WI38 (cell line): ENCODE results near the gene LMO1.

Experiments used
- H3K4me3 ChIP-seq: 2 replicates; pipeline ENCODE4 v1.5.1; 2011; ENCODE audit warnings: low read depth, mild to moderate bottlenecking, control low read depth, low read length
- CTCF ChIP-seq: IDR thresholded peaks from 2 replicates; pipeline ENCODE4 v1.5.1; 2012; ENCODE audit warnings: low read depth, mild to moderate bottlenecking, control low read depth, low read length

Gene LMO1

DNA sequence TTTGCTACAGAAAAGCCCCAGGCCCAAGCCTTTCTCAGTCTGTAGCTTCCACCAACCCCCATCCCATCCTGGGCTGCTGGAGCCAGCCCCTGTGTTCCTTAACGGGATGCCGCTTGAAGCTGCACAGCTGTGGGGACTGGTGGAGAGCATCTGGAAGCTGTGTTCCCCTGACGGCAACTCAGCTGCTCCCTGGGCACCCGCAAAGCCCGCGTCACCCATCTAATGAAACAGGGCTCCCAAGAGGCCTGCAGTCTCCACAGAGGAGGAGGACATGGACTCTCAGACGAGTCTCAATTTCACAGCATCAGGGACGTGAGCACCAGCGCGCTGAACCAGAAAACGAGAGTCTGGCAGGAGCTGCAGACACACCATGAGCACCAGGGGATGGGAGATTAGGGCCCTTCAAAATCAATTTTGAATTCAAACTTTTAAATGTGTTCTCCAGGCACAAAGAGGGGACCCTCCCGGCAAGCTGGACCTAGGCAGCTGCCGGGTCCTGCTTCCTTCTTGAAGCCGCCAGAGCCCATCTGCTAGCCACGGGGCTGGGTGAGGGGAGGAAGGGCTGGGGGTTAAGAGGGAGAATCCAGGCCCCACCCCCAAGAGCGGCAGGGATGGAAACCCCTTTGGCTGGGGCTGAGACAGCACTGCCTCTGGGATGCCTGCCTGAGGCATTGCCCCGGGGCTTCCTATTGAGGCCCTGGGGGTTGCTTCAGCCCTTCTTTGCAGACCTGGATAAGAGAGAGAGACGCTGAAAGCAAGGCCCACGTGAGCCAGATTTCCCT, 21.0 kb downstream of the LMO1 start:
- TF ChIP-seq CTCF = no peak
- H3K4me3 ChIP-seq = no peak overlapping the region

- no peak overlapping the region for H3K4me3 ChIP-seq
- no peak for TF ChIP-seq CTCF
Measured at GRCh38 chr11:8242118-8242475, 21.6 kb downstream of the LMO1 start.

GRCh38 chr11:8241373-8242117, 22.1 kb downstream of the LMO1 start:
- TF ChIP-seq CTCF = no peak
- no peak overlapping the region for H3K4me3 ChIP-seq

GRCh38 chr11:8239536-8240228, 24.0 kb downstream of the LMO1 start:
- H3K4me3 ChIP-seq = no peak overlapping the region
- TF ChIP-seq CTCF = no peak

GRCh38 chr11:8239040-8239439, 24.6 kb downstream of the LMO1 start:
- no peak for TF ChIP-seq CTCF
- no peak overlapping the region for H3K4me3 ChIP-seq

DNA sequence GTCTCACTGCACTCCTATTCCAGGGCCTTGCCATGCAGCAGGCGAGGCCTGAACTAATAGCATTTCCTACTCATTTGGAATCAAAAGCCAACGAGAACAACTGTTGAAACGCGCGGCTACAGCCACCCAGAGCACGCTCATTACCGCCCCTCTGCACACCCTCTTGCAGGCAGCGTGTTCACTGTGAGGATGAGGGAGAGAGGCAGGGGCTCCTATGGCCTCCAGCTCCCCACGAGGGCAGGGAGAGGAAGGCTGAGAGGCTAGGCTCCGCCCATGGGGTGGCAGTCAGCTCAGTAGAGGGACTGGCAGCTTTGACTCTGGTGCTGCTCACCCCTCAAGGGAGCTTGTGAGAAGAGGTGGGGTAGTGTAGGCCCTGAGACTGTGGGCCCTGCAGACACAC, 26.2 kb downstream of the LMO1 start:
- TF ChIP-seq CTCF = no peak

GRCh38 chr11:8235925-8236324, 27.8 kb downstream of the LMO1 start:
- H3K4me3 ChIP-seq = no peak overlapping the region
- TF ChIP-seq CTCF = no peak

More for the DNA sequence above, 26.2 kb downstream of the LMO1 start:
- H3K4me3 ChIP-seq = no peak overlapping the region
